H9 (cell line): ENCODE results near the gene RPP40. TPM values are rescaled to one million over a fixed set of nuclear protein-coding genes. Genes with fewer than 3 reads are reported as not detected.

Source experiments
- DNase-seq: peaks from one replicate; pipeline ENCODE4 v3.0.0-alpha.2; 2017
- H2AFZ ChIP-seq: one replicate; pipeline ENCODE4 v1.6.1; 2013; ENCODE audit warnings: mild to moderate bottlenecking, low read length, control low read depth, moderate library complexity
- H2AK5ac ChIP-seq: 2 replicates; pipeline ENCODE4 v1.6.1; 2013; ENCODE audit warnings: low read length, control low read depth, mixed read lengths; ENCODE audit not compliant: insufficient read length
- H2BK120ac ChIP-seq: one replicate; pipeline ENCODE4 v1.6.1; 2013; ENCODE audit warnings: low read depth, mild to moderate bottlenecking, low read length, control low read depth, inconsistent platforms; ENCODE audit not compliant: poor library complexity, severe bottlenecking
- H2BK12ac ChIP-seq: 2 replicates; pipeline ENCODE4 v1.6.1; 2013; ENCODE audit warnings: low read length, control low read depth, mixed read lengths, low read depth; ENCODE audit not compliant: insufficient read length
- H2BK15ac ChIP-seq: 2 replicates; pipeline ENCODE4 v1.6.1; 2013; ENCODE audit warnings: low read depth, low read length, control low read depth
- H2BK20ac ChIP-seq: one replicate; pipeline ENCODE4 v1.6.1; 2013; ENCODE audit warnings: low read depth, mild to moderate bottlenecking, low read length, control low read depth, inconsistent platforms; ENCODE audit not compliant: poor library complexity, severe bottlenecking
- H2BK5ac ChIP-seq: 2 replicates; pipeline ENCODE4 v1.6.1; 2013; ENCODE audit warnings: low read length, control low read depth, mixed read lengths; ENCODE audit not compliant: insufficient read length
- H3K14ac ChIP-seq: 2 replicates; pipeline ENCODE4 v1.6.1; 2013; ENCODE audit warnings: low read length, control low read depth; ENCODE audit not compliant: insufficient read depth
- H3K18ac ChIP-seq: 2 replicates; pipeline ENCODE4 v1.6.1; 2013; ENCODE audit warnings: low read depth, mild to moderate bottlenecking, mixed read lengths, low read length, control low read depth; ENCODE audit not compliant: insufficient read length
- H3K23ac ChIP-seq: 2 replicates; pipeline ENCODE4 v1.6.1; 2013; ENCODE audit warnings: low read length, control low read depth, mixed read lengths, low read depth; ENCODE audit not compliant: insufficient read length
- H3K23me2 ChIP-seq: 2 replicates; pipeline ENCODE4 v1.6.1; 2013; ENCODE audit warnings: low read depth, mild to moderate bottlenecking, mixed read lengths, low read length, control low read depth; ENCODE audit not compliant: insufficient read length, poor library complexity, severe bottlenecking
- H3K27ac ChIP-seq: 2 replicates; pipeline ENCODE4 v1.5.1; 2013; ENCODE audit warnings: low read length, control low read depth, mixed read lengths, low read depth; ENCODE audit not compliant: insufficient read length
- H3K27me3 ChIP-seq: 2 replicates; pipeline ENCODE4 v1.6.1; 2013; ENCODE audit warnings: low read length, control low read depth, inconsistent platforms; ENCODE audit not compliant: insufficient read depth
- H3K4ac ChIP-seq: 2 replicates; pipeline ENCODE4 v1.6.1; 2013; ENCODE audit warnings: low read depth, mild to moderate bottlenecking, control low read depth, inconsistent platforms, low read length, moderate library complexity
- H3K4me1 ChIP-seq: 2 replicates; pipeline ENCODE4 v1.6.1; 2013; ENCODE audit warnings: low read length, control low read depth, inconsistent platforms; ENCODE audit not compliant: insufficient read depth
- H3K4me2 ChIP-seq: 2 replicates; pipeline ENCODE4 v1.6.1; 2013; ENCODE audit warnings: low read length, control low read depth, mixed read lengths; ENCODE audit not compliant: insufficient read length, insufficient read depth
- H3K56ac ChIP-seq: 2 replicates; pipeline ENCODE4 v1.6.1; 2013; ENCODE audit warnings: low read depth, mild to moderate bottlenecking, mixed read lengths, low read length, control low read depth; ENCODE audit not compliant: insufficient read length
- H3K79me1 ChIP-seq: 2 replicates; pipeline ENCODE4 v1.6.1; 2013; ENCODE audit warnings: low read depth, mild to moderate bottlenecking, moderate library complexity, low read length, control low read depth, inconsistent platforms; ENCODE audit not compliant: insufficient read depth, poor library complexity, severe bottlenecking
- H3K79me2 ChIP-seq: 2 replicates; pipeline ENCODE4 v1.6.1; 2013; ENCODE audit warnings: low read length, control low read depth, inconsistent platforms; ENCODE audit not compliant: insufficient read depth
- H3K9ac ChIP-seq: 2 replicates; pipeline ENCODE4 v1.6.1; 2013; ENCODE audit warnings: low read length, control low read depth, mixed read lengths; ENCODE audit not compliant: insufficient read length; ENCODE audit errors: extremely low read depth
- H3K9me3 ChIP-seq: one replicate; pipeline ENCODE4 v1.6.1; 2013; ENCODE audit warnings: low read depth, low read length, inconsistent platforms; ENCODE audit not compliant: control insufficient read depth
- H3T11ph ChIP-seq: one replicate; pipeline ENCODE4 v1.6.1; 2013; ENCODE audit warnings: mild to moderate bottlenecking, low read length, control low read depth, inconsistent platforms
- H4K20me1 ChIP-seq: one replicate; pipeline ENCODE4 v1.6.1; 2013; ENCODE audit not compliant: control insufficient read depth, insufficient read length, insufficient read depth
- H4K5ac ChIP-seq: 2 replicates; pipeline ENCODE4 v1.6.1; 2013; ENCODE audit warnings: low read depth, mild to moderate bottlenecking, mixed read lengths, low read length, control low read depth; ENCODE audit not compliant: insufficient read length
- H4K8ac ChIP-seq: replicated peaks from 2 replicates; pipeline ENCODE4 v1.6.1; 2013; ENCODE audit warnings: low read length, control low read depth, mixed read lengths, low read depth; ENCODE audit not compliant: insufficient read length
- H4K91ac ChIP-seq: 2 replicates; pipeline ENCODE4 v1.6.1; 2013; ENCODE audit warnings: low read depth, mild to moderate bottlenecking, moderate library complexity, mixed read lengths, low read length, control low read depth; ENCODE audit not compliant: insufficient read length
- H3K27ac Mint-ChIP-seq, 3 experiments: 2 replicates in 2 of 3; 3 replicates in 1 of 3; pipeline ENCODE4 v1.8.0; 2020 to 2021; ENCODE audit warnings: mixed read lengths in 3 of 3, mild to moderate bottlenecking in 1 of 3, moderate library complexity in 1 of 3
- H3K27me3 Mint-ChIP-seq: 2 replicates; pipeline ENCODE4 v1.8.0; 2021; ENCODE audit warnings: low read depth, mild to moderate bottlenecking, moderate library complexity, mixed read lengths
- H3K36me3 Mint-ChIP-seq, 3 experiments: 2 replicates in 2 of 3; 3 replicates in 1 of 3; pipeline ENCODE4 v1.8.0; 2020 to 2021; ENCODE audit warnings: low read depth in 3 of 3, mixed read lengths in 3 of 3; ENCODE audit not compliant: insufficient read depth in 1 of 3
- H3K4me1 Mint-ChIP-seq, 2 experiments: 2 replicates each; pipeline ENCODE4 v1.8.0; 2020; ENCODE audit warnings: mixed read lengths in 2 of 2
- H3K4me3 Mint-ChIP-seq, 2 experiments: 2 replicates in 1 of 2; 3 replicates in 1 of 2; pipeline ENCODE4 v1.8.0; 2020 to 2021; ENCODE audit warnings: mild to moderate bottlenecking in 2 of 2, mixed read lengths in 2 of 2, moderate library complexity in 1 of 2
- H3K9me3 Mint-ChIP-seq, 2 experiments: 2 replicates in 1 of 2; 3 replicates in 1 of 2; pipeline ENCODE4 v1.8.0; 2020; ENCODE audit warnings: mild to moderate bottlenecking in 2 of 2, mixed read lengths in 2 of 2, moderate library complexity in 1 of 2
- CTCF ChIP-seq: fragments of 200-600 bp; sonication (generic); conservative IDR thresholded peaks from 3 replicates; pipeline ENCODE4 v1.8.0; 2021; ENCODE audit warnings: antibody characterized with exemption, mild to moderate bottlenecking
- WGBS: extraction: QIAGEN DNeasy Blood & Tissue Kit; methylation state at CpG from one replicate; pipeline ENCODE4 v1.1.7; 2013; ENCODE audit warnings: missing lambda C conversion rate, low lambda C conversion rate, mixed read lengths; ENCODE audit not compliant: insufficient read length; ENCODE audit errors: extremely low coverage; 5-methylcytosine and 5-hydroxymethylcytosine counted together
- total RNA-seq: library from RNA; stranded (reverse); gene quantifications from 2 replicates; pipeline ENCODE4 v1.2.1, GENCODE V29; 2021

Gene RPP40
- total RNA-seq, 1 experiment from 2014 or later: 17.8 TPM

- Histone ChIP-seq H3K79me2 (no peaks in the 10 kb centered on the region), H3K4me2 (no peak overlapping the region), H3K56ac (no peak overlapping the region), H2BK120ac (no peak overlapping the region), H3K23me2 (peaks cover 9% of the 10 kb centered on the region), H3T11ph (no peak overlapping the region), H4K20me1 (no peaks in the 10 kb centered on the region), H3K27me3 (no peaks in the 10 kb centered on the region), H3K9ac (no peak overlapping the region), H3K4me1 (no peaks in the 10 kb centered on the region; the same call in 1 of the 2 replicates), H2BK5ac (no peak overlapping the region), H2BK15ac (no peak overlapping the region), H2AFZ (no peak overlapping the region), H3K18ac (no peak overlapping the region), H3K14ac (no peak overlapping the region), H3K27ac (no peak overlapping the region), H3K4ac (no peak overlapping the region), H3K79me1 (no peaks in the 10 kb centered on the region), H4K91ac (no peak overlapping the region), H4K5ac (no peak overlapping the region), H4K8ac (no peak overlapping the region), H3K9me3 (no peaks in the 10 kb centered on the region), H2AK5ac (no peak overlapping the region), H2BK12ac (no peak overlapping the region), H2BK20ac (no peak overlapping the region), H3K23ac (no peak overlapping the region)
- Mint-ChIP-seq H3K9me3 (no peaks in the 10 kb centered on the region), H3K4me1 (peaks cover 26 to 52% of the 10 kb centered on the region in 2 experiments), H3K36me3 (no peaks in the 10 kb centered on the region), H3K27me3 (peaks cover 22% of the 10 kb centered on the region), H3K27ac (no peak overlapping the region), H3K4me3 (no peak overlapping the region)
- no peak for TF ChIP-seq CTCF
- no CpG with 5 or more reads among the region's 5 CpGs for WGBS
- no peak for DNase-seq
Measured at GRCh38 chr6:5028921-5029320, 25.1 kb upstream of the RPP40 start.
